H1 (cell line): ENCODE results near the gene NEGR1. TPM values are rescaled to one million over a fixed set of nuclear protein-coding genes. Genes with fewer than 3 reads are reported as not detected.

Experiments
- CTCF ChIA-PET: fragments of 300-600 bp; sonication (Branson Sonifier 250); formaldehyde crosslinking; loops from one replicate; lab custom pipeline; 2021; ENCODE audit not compliant: partially characterized antibody; lab: Charles Lee
- POLR2A ChIA-PET: fragments of 300-600 bp; sonication (Branson Sonifier 250); formaldehyde crosslinking; loops from one replicate; lab custom pipeline; 2021; ENCODE audit warnings: inconsistent platforms; ENCODE audit not compliant: partially characterized antibody; lab: Charles Lee
- DNase-seq, 2 experiments: peaks; one replicate each; pipeline versions ENCODE4 v3.0.0 to v3.0.0-alpha.2; 2010 to 2022; ENCODE audit warnings: low spot score in 2 of 2, low read depth in 1 of 2, mixed read lengths in 1 of 2
- FAIRE-seq: peaks from 2 replicates; lab custom pipeline; 2011; peaks lifted over from hg19 to GRCh38; lab: Jason Lieb, UNC
- H2AFZ ChIP-seq: 2 replicates; pipeline ENCODE4 v1.8.1; 2012; ENCODE audit warnings: low read length, inconsistent platforms
- H2AK5ac ChIP-seq: 2 replicates; pipeline ENCODE4 v1.6.1; 2013; ENCODE audit warnings: low read depth, low read length
- H2BK120ac ChIP-seq: replicated peaks from 2 replicates; pipeline ENCODE3; 2013; ENCODE audit warnings: low read depth, low read length, inconsistent platforms
- H2BK12ac ChIP-seq: 2 replicates; pipeline ENCODE4 v1.6.1; 2013; ENCODE audit warnings: low read depth, low read length
- H2BK15ac ChIP-seq: 2 replicates; pipeline ENCODE4 v1.6.1; 2013; ENCODE audit warnings: low read length
- H2BK20ac ChIP-seq: 2 replicates; pipeline ENCODE4 v1.6.1; 2013; ENCODE audit warnings: low read length
- H2BK5ac ChIP-seq: 2 replicates; pipeline ENCODE4 v1.6.1; 2013; ENCODE audit warnings: low read depth, low read length
- H3K14ac ChIP-seq: 2 replicates; pipeline ENCODE4 v1.6.1; 2013; ENCODE audit warnings: inconsistent platforms; ENCODE audit not compliant: insufficient read length
- H3K18ac ChIP-seq: 2 replicates; pipeline ENCODE4 v1.6.1; 2013; ENCODE audit warnings: low read length; ENCODE audit errors: extremely low read depth
- H3K23ac ChIP-seq: 2 replicates; pipeline ENCODE4 v1.6.1; 2013; ENCODE audit warnings: inconsistent platforms; ENCODE audit not compliant: insufficient read length
- H3K23me2 ChIP-seq: 2 replicates; pipeline ENCODE4 v1.6.1; 2013; ENCODE audit warnings: low read depth, low read length
- H3K27ac ChIP-seq: 2 replicates; pipeline ENCODE4 v1.6.1; 2011; ENCODE audit warnings: low read depth, low read length, inconsistent platforms
- H3K27me3 ChIP-seq, 4 experiments: replicated peaks in 1 of 4; 1 replicate in 1 of 4; 2 replicates in 3 of 4; pipeline versions ENCODE4 v1.6.1 to v1.8.1; 2011 to 2013; ENCODE audit warnings: low read length in 3 of 4, mild to moderate bottlenecking in 3 of 4, inconsistent platforms in 2 of 4, mixed read lengths in 2 of 4, moderate library complexity in 1 of 4; ENCODE audit not compliant: control insufficient read depth in 3 of 4, insufficient read depth in 3 of 4; ENCODE audit errors: extremely low read depth in 1 of 4
- H3K36me3 ChIP-seq, 4 experiments: 2 replicates each; pipeline versions ENCODE4 v1.6.1 to v1.8.1; 2011 to 2013; ENCODE audit warnings: mild to moderate bottlenecking in 4 of 4, low read length in 3 of 4, moderate library complexity in 2 of 4, control low read depth in 1 of 4, inconsistent platforms in 1 of 4; ENCODE audit not compliant: insufficient read depth in 4 of 4, control insufficient read depth in 2 of 4
- H3K4ac ChIP-seq: replicated peaks from 2 replicates; pipeline ENCODE3; 2013; ENCODE audit warnings: low read length, low read depth, mixed read lengths, inconsistent platforms; ENCODE audit not compliant: insufficient read length
- H3K4me1 ChIP-seq, 4 experiments: replicated peaks in 1 of 4; 1 replicate in 1 of 4; 2 replicates in 3 of 4; pipeline versions ENCODE4 v1.6.1 to v1.8.1; 2011 to 2013; ENCODE audit warnings: low read length in 3 of 4, inconsistent platforms in 2 of 4, mixed read lengths in 1 of 4; ENCODE audit not compliant: insufficient read depth in 4 of 4, control insufficient read depth in 3 of 4
- H3K4me2 ChIP-seq, 2 experiments: 2 replicates each; pipeline versions ENCODE4 v1.6.1 to v1.8.1; 2011 to 2013; ENCODE audit warnings: low read depth in 2 of 2, low read length in 2 of 2, control low read depth in 1 of 2, inconsistent platforms in 1 of 2, mild to moderate bottlenecking in 1 of 2; ENCODE audit not compliant: insufficient read depth in 1 of 2
- H3K4me3 ChIP-seq, 4 experiments: fragments of 200-600, 300-600 bp in 1 of 4; sonication (generic), shearing (Covaris generic), sonication (Bioruptor Twin) in 1 of 4; 2 replicates each; pipeline versions ENCODE4 v1.5.1 to v1.8.1; 2011 to 2016; ENCODE audit warnings: low read length in 4 of 4, low read depth in 3 of 4, control low read depth in 2 of 4, inconsistent platforms in 2 of 4, mild to moderate bottlenecking in 2 of 4, mixed read lengths in 1 of 4, moderate library complexity in 1 of 4; ENCODE audit not compliant: insufficient read depth in 2 of 4; ENCODE audit errors: extremely low read depth in 1 of 4
- H3K56ac ChIP-seq: replicated peaks from 2 replicates; pipeline ENCODE3; 2013; ENCODE audit warnings: low read depth, mild to moderate bottlenecking, mixed read lengths, low read length, inconsistent platforms; ENCODE audit not compliant: insufficient read length
- H3K79me1 ChIP-seq: 2 replicates; pipeline ENCODE4 v1.6.1; 2013; ENCODE audit warnings: low read depth, low read length, control low read depth
- H3K79me2 ChIP-seq, 2 experiments: 2 replicates each; pipeline versions ENCODE4 v1.6.1 to v1.8.1; 2012 to 2013; ENCODE audit warnings: low read length in 2 of 2, mild to moderate bottlenecking in 2 of 2, inconsistent platforms in 1 of 2; ENCODE audit not compliant: insufficient read depth in 2 of 2, control insufficient read depth in 1 of 2
- H3K9ac ChIP-seq, 4 experiments: replicated peaks in 1 of 4; 1 replicate in 1 of 4; 2 replicates in 3 of 4; pipeline versions ENCODE4 v1.6.1 to v1.8.1; 2011 to 2013; ENCODE audit warnings: low read depth in 3 of 4, low read length in 3 of 4, control low read depth in 2 of 4, mild to moderate bottlenecking in 2 of 4, moderate library complexity in 2 of 4, inconsistent platforms in 1 of 4; ENCODE audit errors: extremely low read depth in 1 of 4
- H3K9me3 ChIP-seq, 2 experiments: 2 replicates each; pipeline versions ENCODE4 v1.6.1 to v1.8.1; 2012 to 2013; ENCODE audit warnings: mild to moderate bottlenecking in 2 of 2, moderate library complexity in 2 of 2, control low read depth in 1 of 2, inconsistent platforms in 1 of 2, low read depth in 1 of 2, low read length in 1 of 2, mixed read lengths in 1 of 2; ENCODE audit not compliant: insufficient read depth in 2 of 2
- H4K20me1 ChIP-seq, 2 experiments: replicated peaks in 1 of 2; 2 replicates each; pipeline versions ENCODE3 to v1.8.1; 2011 to 2013; ENCODE audit warnings: inconsistent platforms in 2 of 2, low read length in 2 of 2, mild to moderate bottlenecking in 1 of 2; ENCODE audit not compliant: insufficient read depth in 2 of 2, control insufficient read depth in 1 of 2
- H4K5ac ChIP-seq: 2 replicates; pipeline ENCODE4 v1.6.1; 2013; ENCODE audit warnings: low read length, low read depth, mixed read lengths, inconsistent platforms; ENCODE audit not compliant: insufficient read length
- H4K8ac ChIP-seq: 2 replicates; pipeline ENCODE4 v1.8.0; 2013; ENCODE audit warnings: mild to moderate bottlenecking, moderate library complexity, low read length, inconsistent platforms; ENCODE audit not compliant: insufficient read depth; ENCODE audit errors: extremely low read depth
- H4K91ac ChIP-seq: replicated peaks from 2 replicates; pipeline ENCODE3; 2013; ENCODE audit warnings: low read length, mixed read lengths, inconsistent platforms; ENCODE audit not compliant: insufficient read length
- CBX5 ChIP-seq: fragments of 300-800, 300-1000 bp; sonication (generic); IDR thresholded peaks from 2 replicates; pipeline ENCODE4 v1.7.1; 2016; ENCODE audit warnings: antibody characterized with exemption, low read length, low read depth
- CEBPB ChIP-seq: IDR thresholded peaks from 2 replicates; pipeline ENCODE4 v1.6.1; 2012; ENCODE audit warnings: low read depth, low read length
- EP300 ChIP-seq, 2 experiments: IDR thresholded peaks; 1 replicate in 1 of 2; 2 replicates in 1 of 2; pipeline ENCODE4 v1.6.1; 2011 to 2012; ENCODE audit warnings: low read depth in 2 of 2, low read length in 2 of 2, mild to moderate bottlenecking in 2 of 2, borderline replicate concordance in 1 of 2, inconsistent platforms in 1 of 2, moderate library complexity in 1 of 2
- HDAC6 ChIP-seq: IDR thresholded peaks from one replicate; pipeline ENCODE4 v1.7.1; 2012; ENCODE audit warnings: low read depth, mild to moderate bottlenecking, inconsistent platforms, low read length, moderate library complexity
- PHF8 ChIP-seq: fragments of 200-600 bp; sonication (generic); conservative IDR thresholded peaks from 2 replicates; pipeline ENCODE4 v1.7.1; 2012; ENCODE audit warnings: low read depth, mild to moderate bottlenecking, inconsistent platforms, low read length, moderate library complexity
- POLR2AphosphoS5 ChIP-seq: IDR thresholded peaks from 2 replicates; pipeline ENCODE4 v1.6.1; 2011; ENCODE audit warnings: low read depth, low read length
- POU5F1 ChIP-seq: IDR thresholded peaks from 2 replicates; pipeline ENCODE4 v1.6.1; 2011; ENCODE audit warnings: low read depth, mild to moderate bottlenecking, low read length, moderate library complexity
- SP4 ChIP-seq: IDR thresholded peaks from 2 replicates; pipeline ENCODE4 v1.6.1; 2012; ENCODE audit warnings: low read length, inconsistent platforms
- SUZ12 ChIP-seq: fragments of 200-600 bp; sonication (generic); IDR thresholded peaks from 2 replicates; pipeline ENCODE4 v1.6.1; 2012; ENCODE audit warnings: mild to moderate bottlenecking, inconsistent platforms, low read length, moderate library complexity, mixed read lengths
- TCF12 ChIP-seq: IDR thresholded peaks from 2 replicates; pipeline ENCODE4 v1.6.1; 2011; ENCODE audit warnings: low read depth, mild to moderate bottlenecking, low read length
- WGBS, 2 experiments: shearing (Covaris generic) in 1 of 2; methylation state at CpG; one replicate each; pipeline versions ENCODE4 v1.1.6 to v1.1.7; 2013 to 2015; ENCODE audit warnings: low lambda C conversion rate in 2 of 2, mixed read lengths in 2 of 2, inconsistent platforms in 1 of 2, low coverage in 1 of 2, missing lambda C conversion rate in 1 of 2; ENCODE audit not compliant: insufficient replicate concordance in 2 of 2, insufficient coverage in 1 of 2, insufficient read length in 1 of 2; ENCODE audit errors: extremely low coverage in 1 of 2, missing lambda C conversion rate in 1 of 2; 5-methylcytosine and 5-hydroxymethylcytosine counted together
- polyA plus RNA-seq, 7 experiments: library from polyadenylated mRNA; depleted of rRNA in 3 of 7; stranded (reverse) in 5 of 7; unstranded in 2 of 7; fragments of >200 nt in 5 of 7; fragments of 200-250 nt in 2 of 7; gene quantifications; 1 replicate in 5 of 7; 2 replicates in 1 of 7; 4 replicates in 1 of 7; pipeline versions ENCODE4 v1.2.1 to v1.2.3, GENCODE V29; 2011 to 2013; ENCODE audit warnings: missing spikeins in 2 of 7, mixed read lengths in 2 of 7
- total RNA-seq: library from RNA; stranded (reverse); fragmentation: NEBNext Ultra II Directional; extraction: Animal tissue kit (Norgen Biotek cat#: 25700); gene quantifications from 2 replicates; pipeline ENCODE4 v1.2.1, GENCODE V29; 2021
- TF ChIP-seq, protein P1 (sequence below): IDR thresholded peaks from 2 replicates; pipeline ENCODE4 v1.6.1; 2012; ENCODE audit warnings: low read length, inconsistent platforms
- TF ChIP-seq, protein P2 (sequence below): IDR thresholded peaks from 2 replicates; pipeline ENCODE4 v1.6.1; 2012; ENCODE audit warnings: inconsistent platforms

The NEGR1 gene
- total and polyA plus RNA-seq, 2 of the 8 experiments (the other 6 are each of a cell fraction or from before 2014, with no cell fraction given), result 0.71 to 1.3 TPM

GRCh38 chr1:72166426-72166825, 115.9 kb downstream of the NEGR1 start:
- Histone ChIP-seq H4K91ac (no peak overlapping the region), H2BK20ac (no peak overlapping the region), H4K8ac (no peak overlapping the region), H2BK12ac (no peak overlapping the region), H3K56ac (no peak overlapping the region), H4K20me1 (no peaks in the 10 kb centered on the region), H3K36me3 (no peaks in the 10 kb centered on the region), H3K79me2 (no peaks in the 10 kb centered on the region), H3K27me3 (no peaks in the 10 kb centered on the region), H3K9ac (no peak overlapping the region), H3K23ac (no peak overlapping the region), H3K27ac (no peak overlapping the region), H3K4me3 (no peak overlapping the region), H4K5ac (no peak overlapping the region), H2BK15ac (no peak overlapping the region), H2AFZ (no peak overlapping the region), H3K14ac (no peak overlapping the region), H3K79me1 (no peaks in the 10 kb centered on the region), H3K9me3 (no peaks in the 10 kb centered on the region), H3K4me2 (no peak overlapping the region), H3K4me1 (no peaks in the 10 kb centered on the region), H2AK5ac (no peak overlapping the region), H3K18ac (no peak overlapping the region), H3K4ac (no peak overlapping the region), H3K23me2 (no peaks in the 10 kb centered on the region), H2BK120ac (no peak overlapping the region), H2BK5ac (no peak overlapping the region)
- ChIA-PET POLR2A (interaction anchor here (0.6 kb wide), 1 partner anchor 339 kb away, joined by 5 read pairs; no protein-coding TSS in a partner anchor), CTCF (no interaction called here)
- 88% methylated on average over 2 of the region's 2 CpGs; no CpG with 5 or more reads in 1 of the 2 experiments for WGBS, 2 experiments
- FAIRE-seq (no peak), DNase-seq (no peak)
- TF ChIP-seq, protein P1, sequence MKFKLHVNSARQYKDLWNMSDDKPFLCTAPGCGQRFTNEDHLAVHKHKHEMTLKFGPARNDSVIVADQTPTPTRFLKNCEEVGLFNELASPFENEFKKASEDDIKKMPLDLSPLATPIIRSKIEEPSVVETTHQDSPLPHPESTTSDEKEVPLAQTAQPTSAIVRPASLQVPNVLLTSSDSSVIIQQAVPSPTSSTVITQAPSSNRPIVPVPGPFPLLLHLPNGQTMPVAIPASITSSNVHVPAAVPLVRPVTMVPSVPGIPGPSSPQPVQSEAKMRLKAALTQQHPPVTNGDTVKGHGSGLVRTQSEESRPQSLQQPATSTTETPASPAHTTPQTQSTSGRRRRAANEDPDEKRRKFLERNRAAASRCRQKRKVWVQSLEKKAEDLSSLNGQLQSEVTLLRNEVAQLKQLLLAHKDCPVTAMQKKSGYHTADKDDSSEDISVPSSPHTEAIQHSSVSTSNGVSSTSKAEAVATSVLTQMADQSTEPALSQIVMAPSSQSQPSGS, result no peak
- TF ChIP-seq SUZ12 (no peak), POLR2AphosphoS5 (no peak), POU5F1 (no peak), TCF12 (no peak), CBX5 (no peak), CEBPB (no peak), HDAC6 (no peak), EP300 (IDR thresholded peaks at IDR 0.05; ENCODE audit: borderline replicate concordance in 1 of 2, low read depth in 2 of 2, low read length in 2 of 2) (no peak), SP4 (no peak), PHF8 (no peak)
- TF ChIP-seq, protein P2, sequence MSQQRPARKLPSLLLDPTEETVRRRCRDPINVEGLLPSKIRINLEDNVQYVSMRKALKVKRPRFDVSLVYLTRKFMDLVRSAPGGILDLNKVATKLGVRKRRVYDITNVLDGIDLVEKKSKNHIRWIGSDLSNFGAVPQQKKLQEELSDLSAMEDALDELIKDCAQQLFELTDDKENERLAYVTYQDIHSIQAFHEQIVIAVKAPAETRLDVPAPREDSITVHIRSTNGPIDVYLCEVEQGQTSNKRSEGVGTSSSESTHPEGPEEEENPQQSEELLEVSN, result no peak
